ENCODE measurements around the gene IL6R. TPM values are rescaled to one million over a fixed set of nuclear protein-coding genes. Genes with fewer than 3 reads are reported as not detected.

IL6R gene
- total and polyA plus RNA-seq, 2 donors (not counting 1 experiment from before 2014, with no cell fraction given): 3.5 to 5.3 TPM

GRCh38 chr1:154406886-154407197 is 1.7 kb downstream of the IL6R start:
- ChIA-PET CTCF (interaction anchor here (1.6 to 1.7 kb wide), 2 partner anchors 13 to 72 kb away, joined by 5 to 10 read pairs; no protein-coding TSS in a partner anchor), POLR2A (interaction anchor here (1.6 to 2.2 kb wide), 2 partner anchors 10 to 13 kb away, joined by 3 to 7 read pairs; no protein-coding TSS in a partner anchor)
- H3K4me1 Mint-ChIP-seq: peaks cover 58% of the 10 kb centered on the region
- no peaks in the 10 kb centered on the region for H3K9me3 Mint-ChIP-seq (ENCODE audit: insufficient read depth)
- Histone ChIP-seq H3K79me2 (ENCODE audit: control insufficient read depth, insufficient read depth, low read length) (no peaks in the 10 kb centered on the region), H3K9me3 (ENCODE audit: control extremely low read depth in 1 of 3, control insufficient read depth in 2 of 3, insufficient read depth in 1 of 3, low read length in 2 of 3) (no peaks in the 10 kb centered on the region), H3K27ac (ENCODE audit: low read length in 2 of 2) (peak overlapping the region in 1 of 2 donors; percentile 73), H3K9ac (ENCODE audit: low read length) (peak overlapping the region; percentile 64), H3K36me3 (replicated peaks in 1 of 2; ENCODE audit: control extremely low read depth in 1 of 2, control insufficient read depth in 1 of 2, extremely low read depth in 1 of 2, insufficient read depth in 2 of 2, low read length in 1 of 2) (no peaks in the 10 kb centered on the region), H3K27me3 (replicated peaks in 1 of 4; ENCODE audit: control extremely low read depth in 1 of 4, control insufficient read depth in 3 of 4, insufficient read depth in 4 of 4, low read length in 3 of 4) (peaks cover 0 to 16% (median 3%) of the 10 kb centered on the region in 4 experiments), H3K4me1 (ENCODE audit: control insufficient read depth in 2 of 2, insufficient read depth in 2 of 2, low read length in 2 of 2) (peaks cover 47 to 75% of the 10 kb centered on the region in 2 donors), H3K4me2 (replicated peaks; ENCODE audit: low read depth, low read length, poor library complexity, severe bottlenecking) (peak overlapping the region; percentile 90), H3K4me3 (ENCODE audit: control extremely low read depth in 1 of 5, extremely low read depth in 1 of 5, insufficient read depth in 1 of 5, low read depth in 2 of 5, low read length in 4 of 5) (peak overlapping the region in 3 of 5 experiments; percentile 32 to 64 (median 32)), H4K20me1 (ENCODE audit: control insufficient read depth, insufficient read depth, low read length, poor library complexity, severe bottlenecking) (peaks cover 4% of the 10 kb centered on the region), H2AFZ (ENCODE audit: insufficient read depth, low read depth, low read length, poor library complexity, severe bottlenecking) (no peak overlapping the region)
- no peak for TF ChIP-seq CTCF (IDR thresholded peaks at IDR 0.05)
- no peak for TF ChIP-seq EZH2 (IDR thresholded peaks at IDR 0.05; ENCODE audit: borderline replicate concordance, insufficient read depth, low read depth, low read length, poor library complexity, severe bottlenecking)
- ATAC-seq (ENCODE audit: low read depth) (no peak), DNase-seq (no peak)
- H3K4me3 Mint-ChIP-seq: peak overlapping the region; percentile 78
- intact Hi-C loops (cut with micrococcal nuclease): loop anchor here (5.0 to 10.0 kb wide), 2 partner anchors 35 to 82 kb away; partner anchors contain the start of genes AQP10 and ATP8B2
- peak overlapping the region; percentile 69 for H3K27ac Mint-ChIP-seq
- no peaks in the 10 kb centered on the region for H3K27me3 Mint-ChIP-seq
- no CpG with 5 or more reads among the region's 3 CpGs for WGBS (ENCODE audit: insufficient coverage)

Measured in B cell (primary cell).